SK-N-MC (cell line): Measurements from ENCODE around the gene KLF8.

Source experiments
- DNase-seq: peaks from one replicate; pipeline ENCODE4 v3.0.0-alpha.2; 2011; ENCODE audit warnings: low read depth, low spot score
- H3K27ac ChIP-seq: fragments of 200-600 bp; sonication (generic); 2 replicates; pipeline ENCODE4 v1.5.1; 2016; ENCODE audit warnings: mixed run types
- H3K36me3 ChIP-seq: fragments of 200-600 bp; sonication (generic); 2 replicates; pipeline ENCODE4 v1.6.1; 2017; ENCODE audit warnings: antibody characterized with exemption, low read length, mixed read lengths; ENCODE audit not compliant: insufficient read depth
- H3K4me3 ChIP-seq: fragments of 200-600 bp; sonication (generic); 2 replicates; pipeline ENCODE4 v1.5.1; 2016
- H3K9ac ChIP-seq: fragments of 200-600 bp; sonication (generic); 2 replicates; pipeline ENCODE4 v1.8.0; 2017; ENCODE audit warnings: mixed run types, mixed read lengths; ENCODE audit not compliant: insufficient read length
- H3K9me3 ChIP-seq: fragments of 200-600 bp; sonication (generic); 2 replicates; pipeline ENCODE4 v1.6.1; 2017; ENCODE audit warnings: low read depth, mild to moderate bottlenecking, antibody characterized with exemption, low read length, moderate library complexity, mixed read lengths
- EZH2 ChIP-seq: fragments of 200-600 bp; sonication (generic); IDR thresholded peaks from one replicate; pipeline ENCODE4 v1.6.1; 2017; ENCODE audit warnings: antibody characterized with exemption
- FOXP2 ChIP-seq: optimal IDR thresholded peaks from 2 replicates; pipeline ENCODE3; 2011; ENCODE audit warnings: mild to moderate bottlenecking, moderate library complexity; ENCODE audit not compliant: insufficient read depth; ENCODE audit errors: extremely low read length, control extremely low read depth
- POLR2AphosphoS5 ChIP-seq: IDR thresholded peaks from 2 replicates; pipeline ENCODE4 v1.6.1; 2012; ENCODE audit warnings: mild to moderate bottlenecking, low read depth, low read length, borderline replicate concordance

KLF8 gene

GRCh38 chrX:56228914-56229313 lies 3.2 kb upstream of the KLF8 start:
- no peak overlapping the region for H3K27ac ChIP-seq
- no peaks in the 10 kb centered on the region for H3K36me3 ChIP-seq
- H3K9me3 ChIP-seq: no peaks in the 10 kb centered on the region
- no peak overlapping the region for H3K4me3 ChIP-seq
- no peak for DNase-seq
- H3K9ac ChIP-seq: no peak overlapping the region
- TF ChIP-seq EZH2: no peak
- no peak for TF ChIP-seq FOXP2
- TF ChIP-seq POLR2AphosphoS5: no peak

GRCh38 chrX:56231537-56232090 lies 542 bp upstream of the KLF8 start:
- Histone ChIP-seq H3K27ac (no peak overlapping the region), H3K4me3 (no peak overlapping the region), H3K36me3 (no peaks in the 10 kb centered on the region), H3K9me3 (no peaks in the 10 kb centered on the region), H3K9ac (no peak overlapping the region)
- no peak for DNase-seq
- TF ChIP-seq EZH2: no peak
- no peak for TF ChIP-seq FOXP2
- TF ChIP-seq POLR2AphosphoS5: no peak

- H3K9me3 ChIP-seq: no peaks in the 10 kb centered on the region
- no peak overlapping the region for H3K4me3 ChIP-seq
- TF ChIP-seq FOXP2 (no peak), POLR2AphosphoS5 (no peak), EZH2 (no peak)
- H3K27ac ChIP-seq: no peak overlapping the region
- no peak for DNase-seq
- no peaks in the 10 kb centered on the region for H3K36me3 ChIP-seq
- H3K9ac ChIP-seq: no peak overlapping the region
Measured at GRCh38 chrX:56233100-56233499, 944 bp downstream of the KLF8 start.

- no peaks in the 10 kb centered on the region for H3K9me3 ChIP-seq
- no peak for DNase-seq
- TF ChIP-seq EZH2 (no peak), FOXP2 (no peak), POLR2AphosphoS5 (no peak)
- H3K4me3 ChIP-seq: no peak overlapping the region
- no peaks in the 10 kb centered on the region for H3K36me3 ChIP-seq
- no peak overlapping the region for H3K27ac ChIP-seq
- H3K9ac ChIP-seq: no peak overlapping the region
Measured at GRCh38 chrX:56233682-56234081, 1.5 kb downstream of the KLF8 start.

GRCh38 chrX:56248492-56248891 lies 16.3 kb downstream of the KLF8 start:
- Histone ChIP-seq H3K36me3 (no peaks in the 10 kb centered on the region), H3K27ac (no peak overlapping the region), H3K4me3 (no peak overlapping the region), H3K9ac (no peak overlapping the region), H3K9me3 (no peaks in the 10 kb centered on the region)
- TF ChIP-seq EZH2 (no peak), POLR2AphosphoS5 (no peak), FOXP2 (no peak)
- peak; percentile 16 for DNase-seq

GRCh38 chrX:56253832-56254703 lies 21.9 kb downstream of the KLF8 start:
- no peak overlapping the region for H3K27ac ChIP-seq
- no peak for TF ChIP-seq POLR2AphosphoS5
- no peak for TF ChIP-seq EZH2
- no peak for TF ChIP-seq FOXP2
- no peak for DNase-seq

GRCh38 chrX:56268888-56269287 lies 36.7 kb downstream of the KLF8 start:
- H3K9ac ChIP-seq: no peak overlapping the region
- H3K27ac ChIP-seq: no peak overlapping the region
- H3K4me3 ChIP-seq: no peak overlapping the region
- no peaks in the 10 kb centered on the region for H3K36me3 ChIP-seq
- H3K9me3 ChIP-seq: no peaks in the 10 kb centered on the region
- TF ChIP-seq POLR2AphosphoS5: no peak
- no peak for TF ChIP-seq FOXP2
- TF ChIP-seq EZH2: no peak
- no peak for DNase-seq

More at GRCh38 chrX:56253832-56254703, 21.9 kb downstream of the KLF8 start:
- Histone ChIP-seq H3K36me3 (no peaks in the 10 kb centered on the region), H3K9ac (no peak overlapping the region), H3K9me3 (no peaks in the 10 kb centered on the region), H3K4me3 (no peak overlapping the region)

- no peaks in the 10 kb centered on the region for H3K36me3 ChIP-seq
- TF ChIP-seq EZH2: no peak
- no peak for TF ChIP-seq POLR2AphosphoS5
- TF ChIP-seq FOXP2: no peak
- no peak for DNase-seq
- no peaks in the 10 kb centered on the region for H3K9me3 ChIP-seq
- no peak overlapping the region for H3K9ac ChIP-seq
- H3K4me3 ChIP-seq: no peak overlapping the region
- no peak overlapping the region for H3K27ac ChIP-seq
Measured at GRCh38 chrX:56278692-56279091, 46.5 kb downstream of the KLF8 start.
